ENCODE measurements around the gene PPP1R2C. TPM values are rescaled to one million over a fixed set of nuclear protein-coding genes. Genes with fewer than 3 reads are reported as not detected.

PPP1R2C gene
- total and polyA plus RNA-seq, 2 experiments from 2014 or later = not detected

GRCh38 chrX:42803320-42803719, 25.4 kb upstream of the PPP1R2C start:
- Histone ChIP-seq H3K27ac (ENCODE audit: low read depth) (peak overlapping the region; percentile 80; the same call in 1 of the 2 replicates), H3K4me3 (no peak overlapping the region), H3K4me1 (ENCODE audit: insufficient read depth) (peaks cover 23% of the 10 kb centered on the region), H3F3A (replicated peaks; ENCODE audit: low read depth) (no peaks in the 10 kb centered on the region), H3K27me3 (ENCODE audit: insufficient read depth) (no peaks in the 10 kb centered on the region), H3K36me3 (ENCODE audit: insufficient read depth) (no peaks in the 10 kb centered on the region), H3K9me2 (ENCODE audit: insufficient read depth) (no peaks in the 10 kb centered on the region), H3K79me2 (replicated peaks; ENCODE audit: insufficient read depth) (no peaks in the 10 kb centered on the region), H4K20me1 (replicated peaks; ENCODE audit: insufficient read depth) (no peaks in the 10 kb centered on the region), H3K4me2 (no peak overlapping the region), H2AFZ (no peak overlapping the region)
- DNase-seq (ENCODE audit: low spot score) (no peak), ATAC-seq (no peak)
- peaks cover 12% of the 10 kb centered on the region; the same call in 2 of the 3 replicates for H3K4me1 Mint-ChIP-seq
- H3K36me3 Mint-ChIP-seq (ENCODE audit: low read depth) = peaks cover 8% of the 10 kb centered on the region; the same call in 2 of the 3 replicates
- H3K27ac Mint-ChIP-seq = no peak overlapping the region
- peaks cover 4% of the 10 kb centered on the region for H3K27me3 Mint-ChIP-seq (ENCODE audit: insufficient read depth, low read depth, poor library complexity)
- peaks cover 5% of the 10 kb centered on the region; the same call in 2 of the 3 replicates for H3K9me3 Mint-ChIP-seq
- H3K4me3 Mint-ChIP-seq = no peak overlapping the region
- TF ChIP-seq NANOG (IDR thresholded peaks at IDR 0.05; ENCODE audit: borderline replicate concordance) (no peak), STAT1 (IDR thresholded peaks at IDR 0.05; ENCODE audit: unreplicated experiment) (no peak), EZH2phosphoT487 (IDR thresholded peaks at IDR 0.05; ENCODE audit: unreplicated experiment) (no peak)

- Histone ChIP-seq H2AFZ (no peak overlapping the region), H4K20me1 (replicated peaks; ENCODE audit: insufficient read depth) (no peaks in the 10 kb centered on the region), H3K4me2 (no peak overlapping the region), H3K27me3 (ENCODE audit: insufficient read depth) (no peaks in the 10 kb centered on the region), H3F3A (replicated peaks; ENCODE audit: low read depth) (no peaks in the 10 kb centered on the region), H3K4me1 (ENCODE audit: insufficient read depth) (no peaks in the 10 kb centered on the region), H3K36me3 (ENCODE audit: insufficient read depth) (peaks cover 3% of the 10 kb centered on the region), H3K27ac (ENCODE audit: low read depth) (no peak overlapping the region), H3K79me2 (replicated peaks; ENCODE audit: insufficient read depth) (no peaks in the 10 kb centered on the region), H3K4me3 (no peak overlapping the region), H3K9me2 (ENCODE audit: insufficient read depth) (no peaks in the 10 kb centered on the region)
- ATAC-seq (no peak), DNase-seq (ENCODE audit: low spot score) (no peak)
- Mint-ChIP-seq H3K27ac (no peak overlapping the region), H3K27me3 (ENCODE audit: insufficient read depth, low read depth, poor library complexity) (peaks cover 2% of the 10 kb centered on the region), H3K4me1 (no peaks in the 10 kb centered on the region), H3K4me3 (no peak overlapping the region), H3K36me3 (ENCODE audit: low read depth) (peaks cover 36% of the 10 kb centered on the region; the same call in 2 of the 3 replicates), H3K9me3 (peaks cover 29% of the 10 kb centered on the region)
- TF ChIP-seq STAT1 (IDR thresholded peaks at IDR 0.05; ENCODE audit: unreplicated experiment) = no peak
- TF ChIP-seq CTCF (conservative IDR thresholded peaks at IDR 0.05; ENCODE audit: low read depth in 2 of 2) = no peak
- TF ChIP-seq ZNF114 (CRISPR knock-in tag; IDR thresholded peaks at IDR 0.05) = no peak
- TF ChIP-seq, protein P1, sequence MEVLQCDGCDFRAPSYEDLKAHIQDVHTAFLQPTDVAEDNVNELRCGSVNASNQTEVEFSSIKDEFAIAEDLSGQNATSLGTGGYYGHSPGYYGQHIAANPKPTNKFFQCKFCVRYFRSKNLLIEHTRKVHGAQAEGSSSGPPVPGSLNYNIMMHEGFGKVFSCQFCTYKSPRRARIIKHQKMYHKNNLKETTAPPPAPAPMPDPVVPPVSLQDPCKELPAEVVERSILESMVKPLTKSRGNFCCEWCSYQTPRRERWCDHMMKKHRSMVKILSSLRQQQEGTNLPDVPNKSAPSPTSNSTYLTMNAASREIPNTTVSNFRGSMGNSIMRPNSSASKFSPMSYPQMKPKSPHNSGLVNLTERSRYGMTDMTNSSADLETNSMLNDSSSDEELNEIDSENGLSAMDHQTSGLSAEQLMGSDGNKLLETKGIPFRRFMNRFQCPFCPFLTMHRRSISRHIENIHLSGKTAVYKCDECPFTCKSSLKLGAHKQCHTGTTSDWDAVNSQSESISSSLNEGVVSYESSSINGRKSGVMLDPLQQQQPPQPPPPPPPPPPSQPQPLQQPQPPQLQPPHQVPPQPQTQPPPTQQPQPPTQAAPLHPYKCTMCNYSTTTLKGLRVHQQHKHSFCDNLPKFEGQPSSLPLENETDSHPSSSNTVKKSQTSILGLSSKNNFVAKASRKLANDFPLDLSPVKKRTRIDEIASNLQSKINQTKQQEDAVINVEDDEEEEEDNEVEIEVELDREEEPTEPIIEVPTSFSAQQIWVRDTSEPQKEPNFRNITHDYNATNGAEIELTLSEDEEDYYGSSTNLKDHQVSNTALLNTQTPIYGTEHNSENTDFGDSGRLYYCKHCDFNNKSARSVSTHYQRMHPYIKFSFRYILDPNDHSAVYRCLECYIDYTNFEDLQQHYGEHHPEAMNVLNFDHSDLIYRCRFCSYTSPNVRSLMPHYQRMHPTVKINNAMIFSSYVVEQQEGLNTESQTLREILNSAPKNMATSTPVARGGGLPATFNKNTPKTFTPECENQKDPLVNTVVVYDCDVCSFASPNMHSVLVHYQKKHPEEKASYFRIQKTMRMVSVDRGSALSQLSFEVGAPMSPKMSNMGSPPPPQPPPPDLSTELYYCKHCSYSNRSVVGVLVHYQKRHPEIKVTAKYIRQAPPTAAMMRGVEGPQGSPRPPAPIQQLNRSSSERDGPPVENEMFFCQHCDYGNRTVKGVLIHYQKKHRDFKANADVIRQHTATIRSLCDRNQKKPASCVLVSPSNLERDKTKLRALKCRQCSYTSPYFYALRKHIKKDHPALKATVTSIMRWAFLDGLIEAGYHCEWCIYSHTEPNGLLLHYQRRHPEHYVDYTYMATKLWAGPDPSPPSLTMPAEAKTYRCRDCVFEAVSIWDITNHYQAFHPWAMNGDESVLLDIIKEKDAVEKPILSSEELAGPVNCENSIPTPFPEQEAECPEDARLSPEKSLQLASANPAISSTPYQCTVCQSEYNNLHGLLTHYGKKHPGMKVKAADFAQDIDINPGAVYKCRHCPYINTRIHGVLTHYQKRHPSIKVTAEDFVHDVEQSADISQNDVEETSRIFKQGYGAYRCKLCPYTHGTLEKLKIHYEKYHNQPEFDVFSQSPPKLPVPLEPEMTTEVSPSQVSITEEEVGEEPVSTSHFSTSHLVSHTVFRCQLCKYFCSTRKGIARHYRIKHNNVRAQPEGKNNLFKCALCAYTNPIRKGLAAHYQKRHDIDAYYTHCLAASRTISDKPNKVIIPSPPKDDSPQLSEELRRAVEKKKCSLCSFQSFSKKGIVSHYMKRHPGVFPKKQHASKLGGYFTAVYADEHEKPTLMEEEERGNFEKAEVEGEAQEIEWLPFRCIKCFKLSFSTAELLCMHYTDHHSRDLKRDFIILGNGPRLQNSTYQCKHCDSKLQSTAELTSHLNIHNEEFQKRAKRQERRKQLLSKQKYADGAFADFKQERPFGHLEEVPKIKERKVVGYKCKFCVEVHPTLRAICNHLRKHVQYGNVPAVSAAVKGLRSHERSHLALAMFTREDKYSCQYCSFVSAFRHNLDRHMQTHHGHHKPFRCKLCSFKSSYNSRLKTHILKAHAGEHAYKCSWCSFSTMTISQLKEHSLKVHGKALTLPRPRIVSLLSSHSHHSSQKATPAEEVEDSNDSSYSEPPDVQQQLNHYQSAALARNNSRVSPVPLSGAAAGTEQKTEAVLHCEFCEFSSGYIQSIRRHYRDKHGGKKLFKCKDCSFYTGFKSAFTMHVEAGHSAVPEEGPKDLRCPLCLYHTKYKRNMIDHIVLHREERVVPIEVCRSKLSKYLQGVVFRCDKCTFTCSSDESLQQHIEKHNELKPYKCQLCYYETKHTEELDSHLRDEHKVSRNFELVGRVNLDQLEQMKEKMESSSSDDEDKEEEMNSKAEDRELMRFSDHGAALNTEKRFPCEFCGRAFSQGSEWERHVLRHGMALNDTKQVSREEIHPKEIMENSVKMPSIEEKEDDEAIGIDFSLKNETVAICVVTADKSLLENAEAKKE (CRISPR knock-in tag; IDR thresholded peaks at IDR 0.05) = no peak
- TF ChIP-seq REST (IDR thresholded peaks at IDR 0.05; ENCODE audit: unreplicated experiment) = no peak
- TF ChIP-seq JUNB (IDR thresholded peaks at IDR 0.05; ENCODE audit: unreplicated experiment) = no peak
- no peak for TF ChIP-seq EZH2phosphoT487 (IDR thresholded peaks at IDR 0.05; ENCODE audit: unreplicated experiment)
- TF ChIP-seq NANOG (IDR thresholded peaks at IDR 0.05; ENCODE audit: borderline replicate concordance) = no peak
- TF ChIP-seq POLR2AphosphoS5 (IDR thresholded peaks at IDR 0.05; ENCODE audit: low read depth) = no peak
- TF ChIP-seq EZH2 (IDR thresholded peaks at IDR 0.05; ENCODE audit: low read depth, unreplicated experiment) = no peak
Observed at GRCh38 chrX:42797651-42798269, 19.8 kb upstream of the PPP1R2C start.
